GM21390 (cell line): ENCODE data around the gene S100A8.
"Not testable (repeated sequence)": the region's sequence is repeated elsewhere in the genome, so short reads cannot be mapped to it uniquely, and the experiment has no call there.

ENCODE experiments used
- ATAC-seq: cut with Tn5 transposase; IDR thresholded peaks from one replicate; pipeline ENCODE4 v1.9.1; 2021; ENCODE audit not compliant: unreplicated experiment

The S100A8 gene

GRCh38 chr1:153349363-153350320, 41.2 kb downstream of the S100A8 start:
- ATAC-seq, result no peak

- ATAC-seq, result no peak
Measured at GRCh38 chr1:153348511-153349362, 42.1 kb downstream of the S100A8 start, which contains the start of gene PGLYRP4. TSS of gene PGLYRP4 (minus strand) at chr1:153348841. CDS start at chr1:153347932, 909 bp downstream.

- no peak for ATAC-seq
Measured at GRCh38 chr1:153347856-153348255, 43.0 kb downstream of the S100A8 start.

GRCh38 chr1:153347049-153347448, 43.8 kb downstream of the S100A8 start:
- ATAC-seq, result not testable (repeated sequence)

- no peak for ATAC-seq
Measured at GRCh38 chr1:153346077-153346723, 44.7 kb downstream of the S100A8 start.

- ATAC-seq, result peak; percentile 46
Measured at GRCh38 chr1:153345187-153346076, 45.4 kb downstream of the S100A8 start.

- no peak for ATAC-seq
Measured at GRCh38 chr1:153344718-153345025, 46.2 kb downstream of the S100A8 start.

- no peak for ATAC-seq
Measured at GRCh38 chr1:153343811-153344717, 46.8 kb downstream of the S100A8 start.

- ATAC-seq, result no peak
Measured at GRCh38 chr1:153343040-153343681, 47.7 kb downstream of the S100A8 start.

GRCh38 chr1:153342178-153342577, 48.7 kb downstream of the S100A8 start:
- ATAC-seq, result no peak

GRCh38 chr1:153341431-153341934, 49.4 kb downstream of the S100A8 start:
- no peak for ATAC-seq

- no peak for ATAC-seq
Measured at GRCh38 chr1:153340356-153340755, 50.5 kb downstream of the S100A8 start.
